Body of pancreas (tissue), 4 donors: ENCODE measurements around the gene IFT88. TPM values are rescaled to one million over a fixed set of nuclear protein-coding genes. Genes with fewer than 3 reads are reported as not detected.

Experiments
- ATAC-seq: fragments of 150-250 bp; one replicate; pipeline ENCODE4 v1.9.1; 2016
- DNase-seq, 4 donors: peaks; one replicate each; pipeline ENCODE4 v3.0.0-alpha.2; 2019
- H3K27ac ChIP-seq, 4 donors: fragments of 200-600 bp; sonication (generic); 1 replicate in 3 of 4; 2 replicates in 1 of 4; pipeline versions ENCODE4 v1.5.1 to v1.6.1; 2016 to 2019; ENCODE audit warnings: mild to moderate bottlenecking in 1 of 4, mixed read lengths in 1 of 4, moderate library complexity in 1 of 4
- H3K27me3 ChIP-seq, 2 donors: fragments of 200-600 bp; sonication (generic); one replicate each; pipeline ENCODE4 v1.6.0; 2016; ENCODE audit warnings: mild to moderate bottlenecking in 1 of 2
- H3K36me3 ChIP-seq, 2 donors: fragments of 200-600 bp; sonication (generic); replicated peaks in 1 of 2; 2 replicates each; pipeline ENCODE4 v1.5.1; 2016; ENCODE audit warnings: low read depth in 2 of 2; ENCODE audit not compliant: insufficient read depth in 1 of 2
- H3K4me1 ChIP-seq: fragments of 200-600 bp; sonication (generic); one replicate; pipeline ENCODE4 v1.6.0; 2016
- H3K4me3 ChIP-seq, 2 donors: fragments of 200-600 bp; sonication (generic); 1 replicate in 1 of 2; 2 replicates in 1 of 2; pipeline ENCODE4 v1.5.1; 2016 to 2019
- H3K9me3 ChIP-seq, 3 donors: fragments of 200-600 bp; sonication (generic); 1 replicate in 2 of 3; 2 replicates in 1 of 3; pipeline ENCODE4 v1.5.1; 2016
- CTCF ChIP-seq, 7 experiments: fragments of 450-650 bp in 4 of 7; fragments of 200-600 bp in 3 of 7; sonication (generic) in 3 of 7; IDR thresholded peaks; one replicate each; pipeline ENCODE4 v1.5.1; 2016 to 2019; ENCODE audit warnings: antibody characterized with exemption in 7 of 7
- POLR2A ChIP-seq, 3 donors: fragments of 450-650 bp; IDR thresholded peaks; one replicate each; pipeline ENCODE4 v1.6.1; 2016; ENCODE audit warnings: antibody characterized with exemption in 3 of 3, mild to moderate bottlenecking in 2 of 3
- WGBS, 2 donors: methylation state at CpG; one replicate each; pipeline ENCODE4 v1.1.5; 2017; 5-methylcytosine and 5-hydroxymethylcytosine counted together
- intact Hi-C: fragments of 100-400 bp; cut with DNase I; formaldehyde crosslinking; loops from one replicate; pipeline ENCODE4 v1.15.1; 2023
- total RNA-seq, 2 donors: library from RNA; depleted of rRNA; stranded (reverse); fragments of >200 nt; gene quantifications; one replicate each; pipeline ENCODE4 v1.1.0, GENCODE V29; 2016

Gene IFT88
- total RNA-seq, 2 donors from 2014 or later: 9.6 to 16.5 TPM

- ATAC-seq (no peak), DNase-seq (no peak)
- Histone ChIP-seq H3K27me3 (no peaks in the 10 kb centered on the region), H3K27ac (no peak overlapping the region), H3K9me3 (no peaks in the 10 kb centered on the region), H3K4me3 (no peak overlapping the region), H3K36me3 (peaks cover 0 to 5% of the 10 kb centered on the region in 2 donors), H3K4me1 (no peaks in the 10 kb centered on the region)
- WGBS, 2 donors: 87 to 89% methylated on average over 4 of the region's 4 CpGs
- TF ChIP-seq POLR2A (IDR thresholded peaks at IDR 0.05): no peak
- TF ChIP-seq CTCF (IDR thresholded peaks at IDR 0.05): no peak
- intact Hi-C loops: no loop called here
Measured at GRCh38 chr13:20666948-20667347, 100.0 kb downstream of the IFT88 start.

- H3K27me3 ChIP-seq: no peaks in the 10 kb centered on the region
- no peak for TF ChIP-seq CTCF (IDR thresholded peaks at IDR 0.05)
- no peak for TF ChIP-seq POLR2A (IDR thresholded peaks at IDR 0.05)
- H3K4me1 ChIP-seq: no peaks in the 10 kb centered on the region
- DNase-seq (no peak), ATAC-seq (no peak)
- H3K36me3 ChIP-seq: peaks cover 0 to 5% of the 10 kb centered on the region in 2 donors
- no peak overlapping the region for H3K4me3 ChIP-seq
- H3K27ac ChIP-seq: no peak overlapping the region
- no peaks in the 10 kb centered on the region for H3K9me3 ChIP-seq
- intact Hi-C loops: no loop called here
- WGBS, 2 donors: 49 to 69% methylated on average over 4 of the region's 4 CpGs
Measured at GRCh38 chr13:20667857-20668437, 101.0 kb downstream of the IFT88 start.

- TF ChIP-seq CTCF (IDR thresholded peaks at IDR 0.05): no peak
- no peak for TF ChIP-seq POLR2A (IDR thresholded peaks at IDR 0.05)
- Histone ChIP-seq H3K4me3 (no peak overlapping the region), H3K27me3 (no peaks in the 10 kb centered on the region), H3K36me3 (no peaks in the 10 kb centered on the region), H3K9me3 (no peaks in the 10 kb centered on the region), H3K27ac (no peak overlapping the region), H3K4me1 (no peaks in the 10 kb centered on the region)
- intact Hi-C loops: no loop called here
- ATAC-seq: no peak
- no peak for DNase-seq
- WGBS, 2 donors: 77 to 92% methylated on average over 5 of the region's 5 CpGs
Measured at GRCh38 chr13:20669162-20669561, 102.2 kb downstream of the IFT88 start.

GRCh38 chr13:20671789-20672188 lies 104.8 kb downstream of the IFT88 start:
- H3K27me3 ChIP-seq: no peaks in the 10 kb centered on the region
- H3K9me3 ChIP-seq: no peaks in the 10 kb centered on the region
- no peaks in the 10 kb centered on the region for H3K4me1 ChIP-seq
- TF ChIP-seq POLR2A (IDR thresholded peaks at IDR 0.05): no peak
- TF ChIP-seq CTCF (IDR thresholded peaks at IDR 0.05): no peak
- intact Hi-C loops: no loop called here
- no peak overlapping the region for H3K4me3 ChIP-seq
- H3K27ac ChIP-seq: no peak overlapping the region
- DNase-seq (no peak), ATAC-seq (no peak)
- WGBS, 2 donors: 84 to 90% methylated on average over 1 of the region's 1 CpG
- H3K36me3 ChIP-seq: no peaks in the 10 kb centered on the region

- 40 to 95% methylated on average over 2 of the region's 2 CpGs for WGBS, 2 donors
- Histone ChIP-seq H3K27me3 (no peaks in the 10 kb centered on the region), H3K27ac (no peak overlapping the region), H3K4me1 (no peaks in the 10 kb centered on the region), H3K36me3 (no peaks in the 10 kb centered on the region), H3K4me3 (no peak overlapping the region), H3K9me3 (no peaks in the 10 kb centered on the region)
- no peak for ATAC-seq
- no peak for DNase-seq
- intact Hi-C loops: no loop called here
- no peak for TF ChIP-seq CTCF (IDR thresholded peaks at IDR 0.05)
Measured at GRCh38 chr13:20672772-20673171, 105.8 kb downstream of the IFT88 start.
